Lung (tissue), 12 donors: ENCODE data around the gene RASA2. TPM values are rescaled to one million over a fixed set of nuclear protein-coding genes. Genes with fewer than 3 reads are reported as not detected.
"Not testable (repeated sequence)": the region's sequence is repeated elsewhere in the genome, so short reads cannot be mapped to it uniquely, and the experiment has no call there.

Source experiments
- ATAC-seq: fragments of 200-7000 bp; cut with Tn5 transposase; one replicate; pipeline ENCODE4 v1.9.1; 2020; ENCODE audit warnings: moderate number of reproducible peaks; ENCODE audit not compliant: insufficient read depth, low FRiP score
- DNase-seq, 3 donors: peaks; one replicate each; pipeline ENCODE4 v3.0.0-alpha.2; 2013 to 2017
- H3K27ac ChIP-seq, 2 donors: one replicate each; pipeline ENCODE4 v1.5.1; 2013; ENCODE audit warnings: mild to moderate bottlenecking in 2 of 2, moderate library complexity in 2 of 2, control low read depth in 1 of 2, inconsistent platforms in 1 of 2, low read depth in 1 of 2, low read length in 1 of 2
- H3K27me3 ChIP-seq, 3 donors: one replicate each; pipeline ENCODE4 v1.5.1; 2013; ENCODE audit warnings: low read length in 2 of 3; ENCODE audit not compliant: control insufficient read depth in 3 of 3, insufficient read depth in 3 of 3
- H3K36me3 ChIP-seq, 4 donors: one replicate each; pipeline ENCODE4 v1.5.1; 2013; ENCODE audit warnings: low read length in 4 of 4, mild to moderate bottlenecking in 1 of 4, moderate library complexity in 1 of 4; ENCODE audit not compliant: control insufficient read depth in 4 of 4, insufficient read depth in 4 of 4
- H3K4me1 ChIP-seq, 5 donors: one replicate each; pipeline ENCODE4 v1.5.1; 2013; ENCODE audit warnings: low read length in 5 of 5, mild to moderate bottlenecking in 2 of 5, moderate library complexity in 1 of 5; ENCODE audit not compliant: control insufficient read depth in 5 of 5, insufficient read depth in 5 of 5
- H3K4me3 ChIP-seq: one replicate; pipeline ENCODE4 v1.5.1; 2013; ENCODE audit warnings: mild to moderate bottlenecking, control low read depth, moderate library complexity
- H3K9ac ChIP-seq, 2 donors: one replicate each; pipeline ENCODE4 v1.5.1; 2013; ENCODE audit warnings: low read length in 2 of 2, control low read depth in 1 of 2; ENCODE audit not compliant: insufficient read depth in 1 of 2
- H3K9me3 ChIP-seq, 4 donors: one replicate each; pipeline ENCODE4 v1.5.1; 2013; ENCODE audit warnings: low read length in 3 of 4, mild to moderate bottlenecking in 1 of 4, moderate library complexity in 1 of 4; ENCODE audit not compliant: control insufficient read depth in 4 of 4, insufficient read depth in 3 of 4
- WGBS, 2 donors: extraction: QIAGEN DNeasy Blood & Tissue Kit; methylation state at CpG; one replicate each; pipeline ENCODE4 v1.1.7; 2013; 5-methylcytosine and 5-hydroxymethylcytosine counted together
- polyA plus RNA-seq, 2 donors: library from polyadenylated mRNA; stranded (reverse); fragments of 200-250 nt; gene quantifications; one replicate each; pipeline ENCODE4 v1.2.1, GENCODE V29; 2013
- total RNA-seq, 2 donors: library from RNA; depleted of rRNA in 1 of 2; stranded (reverse); fragments of >200 nt in 1 of 2; gene quantifications; one replicate each; pipeline ENCODE4 v1.2.1, GENCODE V29; 2014 to 2021
- TF ChIP-seq, protein P1 (sequence below): IDR thresholded peaks from 2 replicates; pipeline ENCODE4 v1.5.1; 2012; ENCODE audit warnings: mild to moderate bottlenecking; ENCODE audit errors: control extremely low read depth, extremely low read depth
- donor health status: control.
- donor health status: control.
- donor health status: Bipolar disorder and iron deficiency.
- donor health status: healthy.
- donor health status: DM: yes; HTN: yes; CAD: no.

The RASA2 gene
- total and polyA plus RNA-seq, 4 donors, result 6.8 to 27.4 (median 12.9) TPM

DNA sequence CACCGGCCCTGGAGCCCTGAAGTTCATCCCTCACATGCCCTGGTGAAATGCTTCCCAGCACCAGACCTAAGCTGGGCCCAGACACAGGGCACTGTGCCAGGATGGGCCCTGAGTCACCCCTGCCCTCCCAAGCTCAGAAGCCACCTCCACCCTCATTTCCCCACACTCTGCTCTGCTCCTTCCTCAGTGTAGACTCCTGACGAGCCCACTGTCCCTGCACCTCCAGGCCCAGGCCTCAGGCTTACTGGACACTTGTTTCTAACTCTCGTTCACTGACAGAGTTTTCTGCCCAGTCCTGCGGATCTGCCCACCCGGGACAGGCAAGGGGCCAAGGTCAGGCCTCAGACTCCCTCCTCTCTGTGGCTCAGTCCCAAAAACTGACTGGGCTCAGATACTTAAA lies 138.7 kb downstream of the RASA2 start:
- Histone ChIP-seq H3K27ac (no peak overlapping the region), H3K4me3 (no peak overlapping the region), H3K9me3 (peaks cover 0 to 6% (median 5%) of the 10 kb centered on the region in 4 donors), H3K27me3 (no peaks in the 10 kb centered on the region), H3K36me3 (no peaks in the 10 kb centered on the region), H3K9ac (no peak overlapping the region), H3K4me1 (no peaks in the 10 kb centered on the region)
- DNase-seq (no peak), ATAC-seq (no peak)
- TF ChIP-seq, protein P1, sequence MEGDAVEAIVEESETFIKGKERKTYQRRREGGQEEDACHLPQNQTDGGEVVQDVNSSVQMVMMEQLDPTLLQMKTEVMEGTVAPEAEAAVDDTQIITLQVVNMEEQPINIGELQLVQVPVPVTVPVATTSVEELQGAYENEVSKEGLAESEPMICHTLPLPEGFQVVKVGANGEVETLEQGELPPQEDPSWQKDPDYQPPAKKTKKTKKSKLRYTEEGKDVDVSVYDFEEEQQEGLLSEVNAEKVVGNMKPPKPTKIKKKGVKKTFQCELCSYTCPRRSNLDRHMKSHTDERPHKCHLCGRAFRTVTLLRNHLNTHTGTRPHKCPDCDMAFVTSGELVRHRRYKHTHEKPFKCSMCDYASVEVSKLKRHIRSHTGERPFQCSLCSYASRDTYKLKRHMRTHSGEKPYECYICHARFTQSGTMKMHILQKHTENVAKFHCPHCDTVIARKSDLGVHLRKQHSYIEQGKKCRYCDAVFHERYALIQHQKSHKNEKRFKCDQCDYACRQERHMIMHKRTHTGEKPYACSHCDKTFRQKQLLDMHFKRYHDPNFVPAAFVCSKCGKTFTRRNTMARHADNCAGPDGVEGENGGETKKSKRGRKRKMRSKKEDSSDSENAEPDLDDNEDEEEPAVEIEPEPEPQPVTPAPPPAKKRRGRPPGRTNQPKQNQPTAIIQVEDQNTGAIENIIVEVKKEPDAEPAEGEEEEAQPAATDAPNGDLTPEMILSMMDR, result no peak
- WGBS, 2 donors, result 54 to 73% methylated on average over 5 of the region's 5 CpGs

DNA sequence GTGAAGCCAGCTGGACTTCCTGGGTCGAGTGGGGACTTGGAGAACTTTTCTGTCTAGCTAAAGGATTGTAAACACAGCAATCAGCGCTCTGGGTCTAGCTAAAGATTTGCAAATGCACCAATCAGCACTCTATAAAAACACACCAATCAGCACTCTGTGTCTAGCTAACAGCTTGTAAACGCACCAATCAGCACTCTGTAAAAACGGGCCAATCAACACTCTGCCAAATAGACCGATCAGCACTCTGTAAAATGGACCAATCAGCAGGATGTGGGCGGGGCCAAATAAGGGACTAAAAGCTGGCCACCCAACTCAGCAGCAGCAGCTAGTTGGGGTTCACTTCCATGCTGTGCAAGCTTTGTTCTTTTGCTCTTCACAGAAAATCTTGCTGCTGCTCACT lies 141.5 kb downstream of the RASA2 start:
- not testable (repeated sequence) for H3K27me3 ChIP-seq, DNase-seq, H3K9me3 ChIP-seq, H3K4me3 ChIP-seq, H3K27ac ChIP-seq, H3K9ac ChIP-seq, H3K4me1 ChIP-seq, H3K36me3 ChIP-seq, ATAC-seq
- 87 to 92% methylated on average over 6 of the region's 6 CpGs for WGBS, 2 donors

DNA sequence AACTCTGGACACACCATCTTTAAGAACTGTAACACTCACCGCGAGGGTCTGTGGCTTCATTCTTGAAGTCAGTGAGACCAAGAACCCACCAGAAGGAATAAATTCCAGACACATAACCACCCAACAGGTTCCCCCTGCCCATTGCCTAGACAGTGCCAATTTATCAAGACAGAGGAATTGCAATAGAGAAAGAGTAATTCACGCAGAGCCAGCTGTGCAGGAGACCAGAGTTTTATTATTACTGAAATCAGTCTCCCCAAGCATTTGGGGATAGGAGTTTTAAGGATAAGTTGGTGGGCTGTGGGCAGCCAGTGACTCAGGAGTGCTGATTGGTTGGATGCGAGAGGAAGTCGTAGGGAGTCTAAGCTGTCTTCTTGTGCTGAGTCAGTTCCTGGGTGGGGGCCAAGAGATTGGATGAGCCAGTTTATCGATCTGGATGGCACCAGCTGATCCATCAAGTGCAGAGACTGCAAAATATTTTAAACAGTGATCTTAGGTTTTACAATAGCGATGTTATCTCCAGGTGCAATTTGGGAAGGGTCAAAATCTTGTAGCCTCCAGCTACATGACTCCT lies 142.1 kb downstream of the RASA2 start:
- WGBS, 2 donors, result 80 to 81% methylated on average over 7 of the region's 7 CpGs
- H3K4me3 ChIP-seq, ATAC-seq, H3K36me3 ChIP-seq, H3K27ac ChIP-seq, H3K9ac ChIP-seq, H3K4me1 ChIP-seq, H3K9me3 ChIP-seq, H3K27me3 ChIP-seq, DNase-seq: not testable (repeated sequence)

DNA sequence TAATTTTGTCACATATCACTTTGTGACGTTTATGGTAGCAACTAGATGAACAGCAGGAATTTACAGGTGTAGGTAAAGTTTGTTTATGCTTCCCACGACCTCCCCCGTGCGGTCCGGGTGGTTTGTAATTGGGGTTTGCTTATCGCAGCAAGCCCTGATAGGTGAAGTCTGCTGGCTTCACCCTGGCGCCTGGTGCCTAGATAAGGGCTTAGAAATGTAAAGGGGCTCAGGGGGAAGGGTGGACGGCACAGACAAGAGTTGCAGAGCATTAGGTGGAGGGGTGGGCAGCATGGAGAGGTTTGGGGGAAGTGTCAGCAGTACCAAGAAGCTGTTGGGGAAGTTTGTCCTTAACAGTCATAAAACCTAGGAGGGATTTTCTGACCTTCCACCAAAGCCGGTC lies 143.1 kb downstream of the RASA2 start:
- no peak for DNase-seq
- no peak for ATAC-seq
- no peaks in the 10 kb centered on the region for H3K27me3 ChIP-seq
- peaks cover 0 to 6% (median 5%) of the 10 kb centered on the region in 4 donors for H3K9me3 ChIP-seq
- H3K27ac ChIP-seq, result no peak overlapping the region
- H3K4me3 ChIP-seq, result no peak overlapping the region
- H3K4me1 ChIP-seq, result no peaks in the 10 kb centered on the region
- H3K9ac ChIP-seq, result no peak overlapping the region
- H3K36me3 ChIP-seq, result no peaks in the 10 kb centered on the region
- TF ChIP-seq, protein P1, result no peak
- 60 to 72% methylated on average over 9 of the region's 9 CpGs for WGBS, 2 donors
